HG03139 (cell line): ENCODE data around the gene GSTA2.
"Not testable (repeated sequence)": the region's sequence is repeated elsewhere in the genome, so short reads cannot be mapped to it uniquely, and the experiment has no call there.

Source experiments
- ATAC-seq: cut with Tn5 transposase; IDR thresholded peaks from one replicate; pipeline ENCODE4 v1.9.1; 2021; ENCODE audit not compliant: unreplicated experiment

The GSTA2 gene

DNA sequence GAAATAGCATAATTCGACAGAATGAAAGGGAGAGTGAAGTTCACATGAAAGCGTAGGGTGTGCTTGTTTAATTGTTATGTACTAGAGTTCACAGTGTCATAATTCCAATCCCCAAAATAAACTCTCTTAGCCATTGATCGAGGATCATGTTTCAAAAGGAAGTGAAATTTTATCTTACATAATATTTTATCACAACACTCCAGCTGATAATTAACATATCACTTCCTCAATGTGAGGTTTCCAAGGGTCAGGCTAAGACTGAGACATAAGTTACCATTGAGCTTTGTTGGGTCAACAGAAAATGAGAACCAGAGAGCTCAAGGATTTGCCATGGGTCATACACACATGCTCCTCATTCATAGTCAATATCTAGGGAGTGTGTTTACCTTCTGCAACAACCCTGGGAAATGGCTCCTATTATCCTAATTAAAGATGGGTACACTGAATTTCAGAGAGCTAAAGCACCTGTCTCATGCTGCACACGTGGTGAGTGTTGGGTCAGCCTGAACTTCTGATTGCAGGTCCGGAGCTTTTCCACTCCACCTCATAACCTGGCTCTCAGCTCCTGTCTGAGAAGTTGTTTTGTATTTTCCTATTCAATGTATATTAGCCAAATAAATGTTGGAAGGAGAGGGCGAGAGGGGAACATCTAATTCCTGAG lies 3.0 kb downstream of the GSTA2 start:
- ATAC-seq: no peak

DNA sequence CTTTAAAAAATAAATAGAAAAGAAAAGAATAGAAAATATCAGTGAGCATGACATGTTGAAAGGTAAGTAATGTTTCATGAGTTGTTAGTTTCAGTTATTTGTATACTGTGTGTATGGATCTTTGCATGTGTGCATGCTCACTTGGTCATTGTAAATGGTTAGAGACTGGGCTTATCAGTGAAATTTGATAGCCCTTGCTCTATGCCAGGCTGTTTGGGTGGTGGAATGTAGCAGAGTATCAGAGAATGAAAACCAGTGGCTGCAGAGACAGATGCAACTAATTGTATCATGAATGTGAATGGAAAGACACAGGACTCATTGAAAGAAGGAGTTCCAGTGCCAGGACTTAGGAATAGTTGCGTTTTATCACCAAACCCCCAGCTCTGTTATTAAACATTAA lies 4.2 kb downstream of the GSTA2 start:
- ATAC-seq: no peak

DNA sequence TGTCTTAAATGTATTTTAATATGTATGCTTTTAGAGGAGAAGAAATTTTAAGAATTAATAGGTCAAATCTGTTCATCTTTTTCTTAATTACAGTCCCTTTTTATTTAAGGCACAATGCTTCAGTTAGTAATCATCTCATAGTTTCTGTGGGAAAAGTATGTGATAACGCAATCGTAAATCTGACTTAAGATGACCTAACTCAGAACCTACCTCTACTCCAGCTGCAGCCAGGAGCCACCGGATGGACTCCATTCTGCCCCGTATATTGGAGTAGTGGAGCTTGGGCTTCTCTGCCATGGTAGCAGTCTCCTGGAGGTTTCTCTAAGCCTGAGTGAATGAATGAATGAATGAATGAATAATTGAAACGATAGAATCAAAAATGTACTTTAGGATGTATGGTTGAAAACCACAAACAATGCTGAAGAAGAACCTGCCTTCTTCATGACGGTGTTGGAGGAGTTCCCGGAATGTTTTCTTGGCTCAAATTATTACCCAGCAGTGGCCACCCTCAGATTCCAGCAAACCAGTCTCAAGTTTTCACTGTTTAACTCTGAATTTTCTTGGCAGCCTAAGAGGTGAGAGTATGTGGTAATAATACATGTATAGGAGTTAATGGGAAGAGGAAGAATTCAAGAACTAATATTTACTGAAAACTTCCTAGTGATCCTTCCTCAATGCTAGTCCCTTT lies 5.5 kb downstream of the GSTA2 start:
- ATAC-seq: not testable (repeated sequence)

DNA sequence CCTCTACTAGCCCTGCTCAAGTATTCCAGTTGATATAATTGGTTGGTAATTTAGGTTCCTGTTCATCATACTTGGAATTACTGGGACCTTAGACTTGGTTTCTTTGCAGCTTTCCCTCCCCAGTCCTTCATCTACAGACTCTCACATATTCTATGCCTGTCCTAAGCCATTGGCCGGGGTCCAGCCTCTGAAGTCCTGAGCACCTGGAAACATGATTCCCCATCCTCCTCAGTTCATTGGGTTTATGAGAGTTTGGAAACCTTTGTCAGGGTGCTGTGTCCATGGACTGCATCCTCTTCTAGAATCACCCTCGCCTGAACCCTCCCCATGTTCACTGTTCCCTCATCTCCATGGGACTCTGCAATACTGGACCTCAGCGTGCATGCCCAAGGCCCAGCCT lies 8.8 kb downstream of the GSTA2 start:
- ATAC-seq: no peak

DNA sequence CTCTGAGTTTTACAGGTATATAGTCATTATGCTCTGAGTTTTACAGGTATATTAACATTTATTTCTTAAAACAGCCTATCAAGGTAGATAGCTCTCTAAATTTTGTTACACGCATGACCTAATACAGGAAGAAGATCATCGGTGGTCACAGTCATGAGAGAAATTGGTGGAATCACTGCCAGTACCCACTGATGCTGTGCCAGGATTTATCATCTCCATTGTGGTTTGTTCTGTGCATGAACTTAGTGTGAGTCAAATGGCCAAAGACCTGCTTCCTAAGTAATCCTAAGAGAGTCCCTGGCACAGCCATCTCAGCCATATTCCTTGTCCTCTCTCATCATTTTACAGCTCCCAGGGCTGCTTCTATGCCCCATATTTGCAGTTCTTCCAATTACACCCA lies 10.1 kb downstream of the GSTA2 start:
- not testable (repeated sequence) for ATAC-seq

DNA sequence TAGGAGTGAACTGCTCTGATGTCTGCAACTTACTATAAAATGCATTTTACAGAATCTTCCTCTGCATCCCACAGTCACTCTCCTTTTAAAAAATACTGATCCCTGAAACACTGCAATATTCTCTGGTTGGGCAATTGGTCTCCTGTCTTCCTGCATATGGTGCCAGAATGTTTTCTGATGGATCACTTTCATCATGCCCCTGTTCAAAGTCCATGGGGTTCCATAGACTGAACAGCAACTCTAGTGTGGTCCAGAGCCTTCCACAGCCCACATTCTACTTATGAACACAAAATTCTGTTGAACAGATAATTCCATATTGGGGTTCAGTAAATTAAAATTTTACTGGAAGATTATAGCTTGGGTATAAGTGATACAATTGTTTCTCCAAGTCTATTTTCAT lies 11.0 kb downstream of the GSTA2 start:
- ATAC-seq: no peak

DNA sequence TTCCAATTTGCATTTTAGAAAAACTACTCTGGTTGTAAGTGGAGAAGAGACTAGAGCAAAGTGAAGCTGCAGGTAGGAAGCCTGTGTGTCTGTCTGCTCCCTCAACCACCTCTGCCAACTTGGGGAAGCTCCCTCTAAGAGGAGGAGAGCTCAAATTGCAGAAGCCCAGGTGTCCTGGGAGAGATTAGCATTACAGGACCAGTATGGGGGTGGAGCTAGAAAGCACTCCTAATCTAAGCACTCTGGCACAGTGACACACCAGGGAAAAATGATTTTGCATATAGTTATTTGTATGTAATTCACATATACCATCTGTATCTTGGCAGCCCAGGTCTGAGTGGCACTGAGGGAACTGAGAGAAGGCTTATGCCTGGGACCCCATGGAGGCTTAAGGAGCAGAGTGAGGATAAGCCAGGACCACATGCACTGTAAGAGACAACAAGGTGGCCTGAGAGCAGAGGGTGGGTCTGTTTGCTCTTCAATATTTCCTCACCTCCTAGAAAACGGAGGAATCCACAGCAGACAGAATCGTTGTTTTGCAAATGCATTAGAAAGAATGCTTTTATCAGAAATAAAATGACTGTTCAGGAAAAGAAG lies 13.6 kb downstream of the GSTA2 start:
- ATAC-seq: no peak

DNA sequence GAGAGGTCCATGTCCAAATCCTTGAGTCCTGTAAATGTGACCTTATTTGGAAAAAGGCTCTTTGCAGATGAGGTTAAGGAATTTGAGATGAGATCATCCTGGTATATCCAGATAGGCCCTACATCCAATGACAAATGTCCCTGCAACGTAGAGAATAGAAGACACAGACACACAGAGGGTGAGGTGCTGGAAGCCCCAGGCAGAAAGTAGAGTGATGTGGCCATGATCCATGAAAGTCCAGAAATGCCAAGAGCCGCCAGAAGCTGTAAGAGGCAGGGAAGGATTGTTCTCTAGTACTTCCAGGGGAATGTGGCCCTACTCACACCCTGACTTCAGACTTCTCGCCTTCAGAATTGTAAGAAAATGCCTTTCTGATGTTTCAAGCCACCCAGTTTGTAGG lies 16.0 kb downstream of the GSTA2 start:
- ATAC-seq: not testable (repeated sequence)

DNA sequence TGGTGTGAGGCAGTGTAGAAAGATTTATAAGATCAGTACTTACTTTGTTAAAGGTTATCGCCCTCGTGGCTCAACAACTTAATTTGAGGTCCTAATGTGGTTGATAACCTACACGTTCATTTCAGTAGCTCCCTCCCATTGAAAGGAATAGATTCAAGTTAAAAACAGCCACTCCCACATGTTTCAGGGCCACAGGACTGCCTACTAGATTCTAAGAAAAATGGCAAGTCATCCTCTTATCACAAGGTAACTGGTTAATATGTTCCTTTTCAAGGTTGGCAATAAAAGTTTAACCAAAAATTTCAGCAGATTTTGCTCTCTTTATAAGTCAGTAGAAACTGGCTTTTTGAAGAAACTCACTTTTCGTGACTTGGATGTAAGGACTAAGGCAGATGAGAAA lies 17.1 kb downstream of the GSTA2 start:
- no peak for ATAC-seq

DNA sequence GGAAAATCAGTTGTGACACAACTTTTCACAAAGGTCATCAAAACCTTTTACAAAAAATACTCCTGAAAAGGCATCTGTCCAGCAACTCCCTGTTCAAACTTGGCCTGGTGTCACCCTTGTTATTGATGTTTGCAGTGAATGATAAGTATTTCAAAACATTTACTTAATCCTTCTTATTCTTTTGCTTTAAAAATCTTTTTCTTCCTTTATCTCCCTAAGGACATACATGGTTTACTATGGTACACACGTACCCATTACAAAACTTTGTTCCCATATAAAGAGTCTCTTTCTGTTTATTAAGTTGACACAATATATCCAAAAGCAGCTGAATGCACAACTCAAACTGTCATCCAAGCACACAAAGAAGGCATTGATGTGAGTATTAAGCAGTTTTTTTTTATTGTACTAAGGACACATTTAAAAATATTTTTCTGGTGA lies 17.5 kb downstream of the GSTA2 start:
- ATAC-seq: no peak

DNA sequence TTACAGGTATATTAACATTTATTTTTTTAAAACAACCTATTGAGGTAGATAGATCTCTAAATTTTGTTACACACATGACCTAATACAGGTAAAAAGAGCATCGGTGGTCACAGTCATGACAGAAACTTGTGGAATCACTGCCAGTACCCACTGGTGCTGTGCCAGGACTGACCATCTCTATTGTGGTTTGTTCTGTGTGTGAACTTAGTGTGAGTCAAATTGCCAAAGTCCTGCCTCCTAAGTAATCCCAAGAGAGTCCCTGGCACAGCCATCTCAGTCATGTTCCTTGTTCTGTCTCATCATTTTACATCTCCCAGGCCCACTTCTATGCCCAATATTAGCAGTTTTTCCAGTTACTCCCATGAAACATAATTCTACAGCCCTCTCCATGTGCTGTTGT lies 21.4 kb downstream of the GSTA2 start:
- no peak for ATAC-seq

DNA sequence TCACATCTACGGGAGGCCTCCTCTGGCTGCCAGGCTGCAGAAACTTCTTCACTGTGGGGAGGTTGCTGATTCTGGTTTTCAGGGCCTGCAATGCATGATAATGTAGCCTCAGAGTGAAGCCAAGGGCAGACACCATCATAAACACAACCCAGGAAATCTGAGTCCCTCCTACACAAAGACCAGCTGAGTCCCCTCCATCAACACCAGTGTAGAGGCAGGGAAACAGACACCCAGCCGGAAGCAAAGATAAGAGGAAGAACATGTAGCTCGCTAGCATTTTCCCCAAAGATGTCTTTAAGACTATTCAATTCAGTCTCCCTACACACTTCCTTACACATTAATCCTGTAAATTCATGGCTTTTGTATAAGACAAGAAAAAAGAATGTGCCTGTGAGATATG lies 23.6 kb downstream of the GSTA2 start:
- no peak for ATAC-seq

DNA sequence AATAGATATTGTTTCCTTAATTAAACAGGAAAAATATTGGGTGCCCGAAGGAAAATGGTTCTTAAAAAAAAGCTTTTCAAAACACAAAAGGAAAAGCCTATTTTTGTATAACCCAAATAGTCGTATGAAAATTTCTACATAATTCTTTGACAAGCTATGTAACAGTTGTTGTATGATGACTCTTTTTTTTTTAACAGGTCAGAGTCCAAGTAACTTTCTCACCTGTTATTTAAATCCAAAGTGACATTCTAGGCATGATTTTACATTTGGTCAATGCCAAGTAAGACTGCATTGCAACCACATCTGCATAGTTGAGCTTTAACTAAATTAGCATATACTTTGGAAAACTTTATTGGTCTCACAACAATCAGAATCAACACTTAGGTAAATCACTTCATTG lies 24.1 kb downstream of the GSTA2 start:
- no peak for ATAC-seq

DNA sequence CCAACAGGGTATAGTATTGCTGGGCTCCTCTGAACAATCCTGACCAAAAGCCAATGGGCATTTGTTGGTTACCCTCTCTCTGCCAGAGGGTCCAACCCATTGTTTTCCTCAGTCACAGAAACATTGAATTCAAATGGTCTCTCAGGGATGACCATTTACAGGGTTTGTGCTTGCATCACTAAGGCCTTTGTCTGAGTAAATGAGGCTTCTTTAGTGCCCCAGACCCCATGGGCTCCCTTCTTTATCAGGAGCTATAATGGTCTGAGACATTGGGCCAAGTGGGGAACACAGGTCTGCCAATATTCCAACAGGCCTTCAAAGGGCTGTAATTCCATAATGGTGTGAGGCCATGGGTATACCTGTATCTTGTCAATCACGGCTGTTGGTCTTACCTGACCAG lies 27.1 kb downstream of the GSTA2 start:
- no peak for ATAC-seq

DNA sequence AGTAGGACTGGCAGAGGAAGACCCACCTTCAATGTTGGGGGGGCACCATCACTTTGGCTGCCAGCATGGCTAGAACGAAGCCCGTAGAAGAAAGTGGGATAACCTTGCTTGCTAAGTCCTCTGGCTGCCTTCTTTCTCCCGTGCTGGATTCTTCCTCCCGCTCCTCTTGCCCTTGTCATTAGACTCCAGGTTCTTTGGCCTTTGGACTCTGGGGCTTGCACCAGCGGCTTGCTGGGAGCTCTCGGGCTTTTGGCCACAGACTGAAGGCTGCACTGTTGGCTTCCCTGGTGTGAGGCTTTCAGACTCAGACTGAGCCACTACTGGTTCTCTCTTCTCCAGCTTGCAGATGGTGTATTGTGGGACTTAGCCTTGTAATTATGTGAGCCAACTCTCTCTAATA lies 28.2 kb downstream of the GSTA2 start:
- ATAC-seq: no peak

DNA sequence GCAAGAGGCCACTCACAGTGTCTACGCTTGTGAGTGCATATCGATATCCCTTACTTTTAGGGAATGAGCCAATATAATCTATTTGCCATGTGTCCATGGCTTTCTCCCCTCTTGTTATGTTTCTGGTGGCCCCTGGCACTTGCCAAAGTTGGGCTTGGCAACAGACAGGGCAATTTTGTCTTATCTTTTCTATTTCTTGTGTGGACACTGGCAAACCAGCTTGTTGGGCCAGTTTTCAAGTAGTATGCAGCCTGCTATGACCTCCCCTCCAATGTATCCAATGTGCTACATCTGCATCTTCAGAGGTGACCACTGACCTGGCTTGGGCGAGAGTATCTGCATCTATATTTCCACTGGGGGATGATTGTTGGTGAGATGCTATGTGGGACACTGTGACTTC lies 29.2 kb downstream of the GSTA2 start:
- ATAC-seq: no peak

DNA sequence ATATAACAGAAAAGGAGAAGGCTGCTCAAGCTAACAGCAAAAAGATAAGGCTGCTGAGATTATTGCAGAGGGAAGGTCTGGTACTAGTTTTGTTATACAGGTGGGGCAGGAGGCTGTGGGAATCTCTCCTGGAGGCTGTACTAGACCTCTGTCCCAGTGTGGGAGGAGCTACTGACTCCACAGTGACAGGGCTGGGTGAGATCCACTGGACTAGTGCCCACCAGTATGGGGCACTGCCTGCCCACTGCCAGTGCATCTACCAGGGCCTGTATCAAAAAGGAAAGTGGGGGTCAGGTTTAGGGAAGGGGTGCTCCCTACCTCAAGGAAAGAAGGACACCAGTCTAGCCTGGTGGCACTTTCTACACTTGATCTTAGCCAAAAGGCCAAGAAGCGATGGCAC lies 30.1 kb downstream of the GSTA2 start:
- no peak for ATAC-seq

DNA sequence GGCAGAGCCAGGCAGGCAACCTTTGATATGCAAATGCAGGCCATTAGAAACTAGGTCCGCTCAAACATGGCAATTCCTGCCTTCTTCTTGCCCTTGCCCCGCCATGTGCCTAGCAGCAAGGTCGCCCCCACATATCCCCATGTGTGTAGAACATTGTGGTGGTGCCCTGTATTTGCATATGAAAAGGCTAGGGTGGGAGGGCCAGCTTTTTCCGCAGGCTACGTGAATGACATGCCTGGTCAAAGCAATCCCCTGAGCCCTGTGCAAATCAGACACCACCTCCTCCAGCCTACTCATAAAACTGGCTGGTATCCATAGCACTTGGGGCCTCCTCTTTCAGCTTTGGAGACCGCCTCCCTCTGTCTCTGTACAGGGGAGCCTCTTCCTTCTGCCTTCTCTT lies 31.6 kb downstream of the GSTA2 start:
- ATAC-seq: no peak

DNA sequence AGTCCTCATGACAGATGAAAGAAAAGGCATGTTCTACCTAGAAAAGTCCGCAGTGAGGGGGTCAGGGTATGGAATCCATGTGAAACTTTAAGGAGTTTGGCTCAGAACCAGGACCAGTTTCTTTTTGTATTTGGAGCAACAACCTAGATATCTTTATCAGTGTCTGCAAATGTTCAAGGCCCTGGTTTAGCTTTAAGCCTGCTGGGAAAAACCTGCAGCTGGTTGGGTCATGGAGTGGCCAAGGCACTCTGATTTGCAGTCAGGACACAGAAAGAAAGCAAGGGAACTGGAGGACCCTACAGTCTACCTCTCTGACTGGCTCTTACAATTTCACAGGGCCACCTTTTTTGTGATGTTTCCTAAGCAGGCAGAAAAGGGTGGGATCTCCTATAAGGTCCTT lies 33.7 kb downstream of the GSTA2 start:
- no peak for ATAC-seq

DNA sequence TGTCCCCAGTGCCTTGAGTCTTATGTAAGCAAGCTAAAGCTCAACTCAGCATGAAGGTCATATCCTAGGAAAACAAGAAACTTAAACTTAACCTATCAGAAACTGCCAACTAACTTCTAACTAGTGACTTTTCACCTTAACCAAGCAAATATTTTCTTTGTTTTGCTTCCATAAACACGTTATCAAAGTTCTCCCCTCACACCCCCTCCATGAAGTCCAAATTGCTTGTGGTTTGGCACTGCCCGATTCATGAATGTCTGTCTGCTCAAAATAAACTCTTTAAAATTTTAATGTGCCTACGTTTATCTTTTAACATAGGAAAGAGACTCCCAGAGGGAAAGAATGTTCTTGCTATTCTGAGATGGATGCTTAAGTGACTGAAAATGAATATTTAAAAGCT lies 34.9 kb downstream of the GSTA2 start:
- ATAC-seq: no peak

DNA sequence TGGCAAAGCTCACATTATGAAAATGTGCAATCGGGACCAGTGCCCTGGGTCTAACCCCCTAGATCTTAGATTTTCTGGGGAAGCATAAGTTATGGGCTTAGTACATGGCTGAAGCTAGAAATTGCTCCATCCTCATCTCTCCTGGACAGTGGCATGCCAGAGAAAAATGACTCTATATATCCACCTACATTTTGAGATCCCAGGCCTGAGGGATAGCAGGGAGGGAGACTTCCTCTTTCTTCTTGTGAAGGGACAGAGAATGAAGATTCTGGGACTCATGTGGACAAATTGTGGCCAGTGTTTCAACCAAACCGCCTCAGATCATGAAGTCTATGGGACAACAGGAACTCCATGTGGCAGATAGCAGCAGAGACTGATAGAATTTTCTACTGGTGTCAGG lies 35.4 kb downstream of the GSTA2 start:
- no peak for ATAC-seq

DNA sequence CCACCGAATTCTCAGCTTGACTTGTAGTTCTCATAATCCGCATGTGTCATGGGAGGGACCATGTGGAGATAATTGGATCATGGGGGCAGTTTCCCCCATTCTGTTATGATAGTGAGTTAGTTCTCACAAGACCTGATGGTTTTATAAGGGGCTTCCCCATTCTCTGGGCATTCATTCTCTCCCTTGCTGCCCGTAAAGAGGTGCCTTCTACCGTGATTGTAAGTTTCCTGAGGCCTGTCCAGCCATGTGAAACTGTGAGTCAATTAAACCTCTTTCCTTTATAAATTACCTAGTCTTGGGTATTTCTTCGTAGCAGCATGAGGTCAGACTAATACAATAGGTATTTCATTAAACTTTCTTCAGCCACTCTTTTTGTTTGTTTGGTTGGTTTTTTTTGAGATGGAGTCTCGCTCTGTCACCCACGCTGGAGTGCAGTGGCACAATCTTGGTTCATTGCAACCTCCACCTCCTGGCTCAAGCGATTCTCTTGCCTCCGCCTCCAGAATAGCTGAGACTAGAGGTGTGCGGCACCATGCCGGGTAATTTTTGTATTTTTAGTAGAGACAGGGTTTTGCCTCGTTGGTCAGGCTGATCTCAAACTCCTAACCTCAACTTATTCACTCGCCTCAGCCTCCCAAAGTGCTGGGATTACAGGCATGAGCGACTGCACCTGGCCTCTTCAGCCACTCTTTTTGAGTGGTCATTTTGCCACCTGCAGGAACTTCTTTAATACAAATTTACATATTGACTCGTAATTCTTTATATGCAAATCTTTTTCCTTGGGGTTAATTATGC lies 36.3 kb downstream of the GSTA2 start:
- no peak for ATAC-seq
